Heart left ventricle (tissue), 16 donors: ENCODE measurements around the gene NKIRAS2. TPM values are rescaled to one million over a fixed set of nuclear protein-coding genes. Genes with fewer than 3 reads are reported as not detected.

ENCODE experiments used
- ATAC-seq, 4 donors: fragments of 200-7000 bp; cut with Tn5 transposase; one replicate each; pipeline ENCODE4 v1.9.1; 2020 to 2022; ENCODE audit warnings: moderate library complexity in 4 of 4, mild to moderate bottlenecking in 3 of 4, moderate number of reproducible peaks in 1 of 4
- DNase-seq, 5 donors: peaks; one replicate each; pipeline ENCODE4 v3.0.0-alpha.2; 2020
- H3K27ac ChIP-seq, 12 donors: fragments of 200-600 bp; sonication (generic) in 4 of 12; one replicate each; pipeline versions ENCODE4 v1.5.0 to v1.8.0; 2016 to 2022; ENCODE audit warnings: mild to moderate bottlenecking in 2 of 12
- H3K27me3 ChIP-seq, 9 donors: fragments of 200-600 bp; sonication (generic) in 2 of 9; one replicate each; pipeline versions ENCODE4 v1.5.1 to v1.8.0; 2016 to 2022; ENCODE audit warnings: mild to moderate bottlenecking in 3 of 9
- H3K36me3 ChIP-seq, 9 donors: fragments of 200-600 bp; sonication (generic) in 2 of 9; one replicate each; pipeline versions ENCODE4 v1.5.0 to v1.8.0; 2018 to 2022; ENCODE audit warnings: mild to moderate bottlenecking in 2 of 9
- H3K4me1 ChIP-seq, 12 donors: fragments of 200-600 bp; sonication (generic) in 4 of 12; one replicate each; pipeline versions ENCODE4 v1.5.0 to v1.8.0; 2016 to 2022; ENCODE audit warnings: mild to moderate bottlenecking in 3 of 12
- H3K4me3 ChIP-seq, 12 donors: fragments of 200-600 bp; sonication (generic) in 4 of 12; one replicate each; pipeline versions ENCODE4 v1.5.0 to v1.8.0; 2017 to 2022; ENCODE audit warnings: mild to moderate bottlenecking in 9 of 12, moderate library complexity in 4 of 12
- H3K9me3 ChIP-seq, 12 donors: fragments of 200-600 bp; sonication (generic) in 4 of 12; one replicate each; pipeline versions ENCODE4 v1.5.0 to v1.8.0; 2016 to 2022; ENCODE audit warnings: mild to moderate bottlenecking in 1 of 12
- CTCF ChIP-seq, 12 donors: fragments of 200-600 bp; sonication (generic) in 4 of 12; IDR thresholded peaks; one replicate each; pipeline versions ENCODE4 v1.5.0 to v1.8.0; 2018 to 2022; ENCODE audit warnings: antibody characterized with exemption in 12 of 12, mild to moderate bottlenecking in 5 of 12
- POLR2A ChIP-seq, 2 donors: fragments of 450-650 bp; IDR thresholded peaks; one replicate each; pipeline ENCODE4 v1.6.1; 2017; ENCODE audit warnings: antibody characterized with exemption in 2 of 2, mild to moderate bottlenecking in 2 of 2, moderate library complexity in 2 of 2
- WGBS, 4 donors: extraction: QIAGEN DNeasy Blood & Tissue Kit in 2 of 4; methylation state at CpG; one replicate each; pipeline versions ENCODE4 v1.1.5 to v1.1.7; 2013 to 2018; 5-methylcytosine and 5-hydroxymethylcytosine counted together
- intact Hi-C, 10 donors: fragments of 100-400 bp; cut with DNase I; formaldehyde crosslinking; loops; one replicate each; pipeline versions ENCODE4 v1.11.1 to v1.14.2; 2022
- polyA plus RNA-seq, 2 donors: library from polyadenylated mRNA; stranded (reverse); fragments of 200-250 nt; gene quantifications; one replicate each; pipeline ENCODE4 v1.2.3, GENCODE V29; 2013
- total RNA-seq, 9 donors: library from RNA; depleted of rRNA in 2 of 9; stranded (reverse); fragments of >200 nt in 2 of 9; fragmentation: NEBNext Ultra II Directional in 3 of 9; extraction: Animal tissue kit (Norgen Biotek cat#: 25700) in 3 of 9; gene quantifications; one replicate each; pipeline versions ENCODE4 v1.1.0 to v1.2.4, GENCODE V29; 2016 to 2023
- donor health status: ischemic (EF 13 %, LVEDD 7.1; RV severe dilation, severe dysfunction).
- donor health status: healthy with polysubstance abuse.
- donor health status: DM: no; HTN: yes; CAD: no.
- donor health status: DM: no; HTN: no; CAD: no.
- donor health status: ischemic (EF 25% LVEDD 6.9; RV normal size, moderate dysfunction).
- donor health status: ischemic (EF 25% LVEDD 5.7; RV mildly dilated, moderate dysfunction).
- donor health status: healthy.
- donor health status: DM: yes; HTN: yes; CAD: no.
- donor health status: ischemic (EF 35%, LVEDD 5.7; RV mildly dilated, moderate dysfunction).
- donor health status: nonischemic (EF 11% LVEDD 7.7; RV severe dilation, severe dysfunction).
- donor health status: DM: yes; HTN: yes; CAD: no.
- donor health status: PGD.
- donor health status: ischemic (EF 29% LVEDD 5.4; RV normal size, mild dysfunction).
- donor health status: nonischemic (EF 23%, LVEDD 6.1; RV moderate dilation, normal function).

The NKIRAS2 gene
- total and polyA plus RNA-seq, 11 donors, result 50.6 to 78.9 (median 55.9) TPM

GRCh38 chr17:42072323-42073187 lies 52.7 kb downstream of the NKIRAS2 start:
- Histone ChIP-seq H3K4me3 (peak overlapping the region in 11 of 12 donors; percentile 19 to 51 (median 39)), H3K4me1 (peaks cover 0 to 12% (median 6%) of the 10 kb centered on the region in 12 donors), H3K36me3 (no peaks in the 10 kb centered on the region), H3K27ac (no peak overlapping the region), H3K27me3 (peaks cover 0 to 36% (median 21%) of the 10 kb centered on the region in 9 donors), H3K9me3 (no peaks in the 10 kb centered on the region)
- ATAC-seq (peak in 3 of 4 donors; percentile 36 to 70 (median 53)), DNase-seq (no peak)
- no peak for TF ChIP-seq POLR2A (IDR thresholded peaks at IDR 0.05)
- TF ChIP-seq CTCF (IDR thresholded peaks at IDR 0.05), result peak in 3 of 12 donors; percentile 4 to 13 (median 10)
- intact Hi-C loops, result no loop called here
- 8 to 20% (median 11%) methylated on average over 12 to 67 of the region's 67 CpGs for WGBS, 4 donors

Other genes starting within 250 kb of the NKIRAS2 start
- gene JUP, start 233.4 kb upstream of the NKIRAS2 start, total RNA-seq, result 100 to 1,000 TPM; 143 to 503 (median 166) TPM
- 100 to 1,000 TPM in 1 of 2 donors, 10 to 100 TPM in 1; 94.6 to 148 TPM for gene JUP, start 233.4 kb upstream of the NKIRAS2 start, polyA plus RNA-seq
- 10 to 100 TPM in 1 of 9 donors, 1 to 10 TPM in 8; 2.2 to 10.1 (median 5.3) TPM for gene P3H4, start 208.1 kb upstream of the NKIRAS2 start, total RNA-seq
- 1 to 10 TPM; 4.2 to 9.4 TPM for gene P3H4, start 208.1 kb upstream of the NKIRAS2 start, polyA plus RNA-seq
- gene FKBP10, start 207.1 kb upstream of the NKIRAS2 start, total RNA-seq, result 10 to 100 TPM in 5 of 9 donors, 1 to 10 TPM in 4; 6.5 to 40.4 (median 12.5) TPM
- gene FKBP10, start 207.1 kb upstream of the NKIRAS2 start, polyA plus RNA-seq, result 10 to 100 TPM; 11.4 to 25.2 TPM
- 10 to 100 TPM; 16.0 to 26.7 (median 24.1) TPM for gene NT5C3B, start 183.9 kb upstream of the NKIRAS2 start, total RNA-seq
- gene NT5C3B, start 183.9 kb upstream of the NKIRAS2 start, polyA plus RNA-seq, result 10 to 100 TPM; 30.0 to 50.9 TPM
- under 1 TPM in 1 of 9 donors, not detected in 8; 0.10 TPM for gene KLHL10, start 182.3 kb upstream of the NKIRAS2 start, total RNA-seq
- under 1 TPM in 1 of 2 donors, not detected in 1; 0.08 TPM for gene KLHL10, start 182.3 kb upstream of the NKIRAS2 start, polyA plus RNA-seq
- gene KLHL11, start 154.7 kb upstream of the NKIRAS2 start, total RNA-seq, result 1 to 10 TPM; 2.3 to 5.9 (median 3.6) TPM
- 1 to 10 TPM; 1.1 to 1.9 TPM for gene KLHL11, start 154.7 kb upstream of the NKIRAS2 start, polyA plus RNA-seq
- gene ACLY, start 101.1 kb upstream of the NKIRAS2 start, total RNA-seq, result 10 to 100 TPM; 18.2 to 55.5 (median 34.7) TPM
- 10 to 100 TPM in 1 of 2 donors, 1 to 10 TPM in 1; 8.3 to 39.7 TPM for gene ACLY, start 101.1 kb upstream of the NKIRAS2 start, polyA plus RNA-seq
- gene ODAD4, start 89.5 kb upstream of the NKIRAS2 start, total RNA-seq, result under 1 TPM in 8 of 9 donors, not detected in 1; 0.38 to 0.96 (median 0.73) TPM
- gene ODAD4, start 89.5 kb upstream of the NKIRAS2 start, polyA plus RNA-seq, result 1 to 10 TPM in 1 of 2 donors, under 1 TPM in 1; 0.69 to 1.2 TPM
- gene CNP, start 53.3 kb upstream of the NKIRAS2 start, total RNA-seq, result 10 to 100 TPM; 23.3 to 49.1 (median 27.5) TPM
- 10 to 100 TPM; 19.3 to 31.6 TPM for gene CNP, start 53.3 kb upstream of the NKIRAS2 start, polyA plus RNA-seq
- gene DNAJC7, start 2.7 kb upstream of the NKIRAS2 start, total RNA-seq, result 10 to 100 TPM; 42.5 to 96.5 (median 70.5) TPM
- 100 to 1,000 TPM in 1 of 2 donors, 10 to 100 TPM in 1; 83.5 to 103 TPM for gene DNAJC7, start 2.7 kb upstream of the NKIRAS2 start, polyA plus RNA-seq
- gene C17orf113, start 30.5 kb downstream of the NKIRAS2 start, total RNA-seq, result 1 to 10 TPM in 2 of 9 donors, under 1 TPM in 7; 0.28 to 1.2 (median 0.72) TPM
- under 1 TPM; 0.24 to 0.72 TPM for gene C17orf113, start 30.5 kb downstream of the NKIRAS2 start, polyA plus RNA-seq
- gene ZNF385C, start 78.4 kb downstream of the NKIRAS2 start, total RNA-seq, result under 1 TPM in 6 of 9 donors, not detected in 3; 0.14 to 0.38 (median 0.22) TPM
- under 1 TPM; 0.06 to 0.11 TPM for gene ZNF385C, start 78.4 kb downstream of the NKIRAS2 start, polyA plus RNA-seq
- 10 to 100 TPM in 1 of 9 donors, 1 to 10 TPM in 8; 1.9 to 17.3 (median 3.7) TPM for gene DHX58, start 92.6 kb downstream of the NKIRAS2 start, total RNA-seq
- gene DHX58, start 92.6 kb downstream of the NKIRAS2 start, polyA plus RNA-seq, result 1 to 10 TPM; 1.8 to 4.9 TPM
- 10 to 100 TPM in 8 of 9 donors, 1 to 10 TPM in 1; 6.9 to 17.6 (median 14.8) TPM for gene KAT2A, start 101.3 kb downstream of the NKIRAS2 start, total RNA-seq
- 10 to 100 TPM; 15.3 to 33.0 TPM for gene KAT2A, start 101.3 kb downstream of the NKIRAS2 start, polyA plus RNA-seq
- gene HSPB9, start 102.7 kb downstream of the NKIRAS2 start, total RNA-seq, result not detected
- not detected for gene HSPB9, start 102.7 kb downstream of the NKIRAS2 start, polyA plus RNA-seq
- 10 to 100 TPM; 30.9 to 99.1 (median 48.2) TPM for gene RAB5C, start 134.9 kb downstream of the NKIRAS2 start, total RNA-seq
- gene RAB5C, start 134.9 kb downstream of the NKIRAS2 start, polyA plus RNA-seq, result 10 to 100 TPM; 29.0 to 90.9 TPM
- gene KCNH4, start 161.1 kb downstream of the NKIRAS2 start, total RNA-seq, result under 1 TPM in 8 of 9 donors, not detected in 1; 0.07 to 0.28 (median 0.14) TPM
- gene KCNH4, start 161.1 kb downstream of the NKIRAS2 start, polyA plus RNA-seq, result under 1 TPM; 0.08 to 0.10 TPM
- gene HCRT, start 165.4 kb downstream of the NKIRAS2 start, total RNA-seq, result not detected
- gene HCRT, start 165.4 kb downstream of the NKIRAS2 start, polyA plus RNA-seq, result not detected
- 10 to 100 TPM in 3 of 9 donors, 1 to 10 TPM in 6; 4.9 to 17.3 (median 8.3) TPM for gene GHDC, start 174.4 kb downstream of the NKIRAS2 start, total RNA-seq
- gene GHDC, start 174.4 kb downstream of the NKIRAS2 start, polyA plus RNA-seq, result 1 to 10 TPM; 6.2 to 9.4 TPM